Measurements from ENCODE around the gene REEP3.
A peak's percentile ranks its signal among the peaks of the same experiment; 100 is the strongest.

The REEP3 gene

DNA sequence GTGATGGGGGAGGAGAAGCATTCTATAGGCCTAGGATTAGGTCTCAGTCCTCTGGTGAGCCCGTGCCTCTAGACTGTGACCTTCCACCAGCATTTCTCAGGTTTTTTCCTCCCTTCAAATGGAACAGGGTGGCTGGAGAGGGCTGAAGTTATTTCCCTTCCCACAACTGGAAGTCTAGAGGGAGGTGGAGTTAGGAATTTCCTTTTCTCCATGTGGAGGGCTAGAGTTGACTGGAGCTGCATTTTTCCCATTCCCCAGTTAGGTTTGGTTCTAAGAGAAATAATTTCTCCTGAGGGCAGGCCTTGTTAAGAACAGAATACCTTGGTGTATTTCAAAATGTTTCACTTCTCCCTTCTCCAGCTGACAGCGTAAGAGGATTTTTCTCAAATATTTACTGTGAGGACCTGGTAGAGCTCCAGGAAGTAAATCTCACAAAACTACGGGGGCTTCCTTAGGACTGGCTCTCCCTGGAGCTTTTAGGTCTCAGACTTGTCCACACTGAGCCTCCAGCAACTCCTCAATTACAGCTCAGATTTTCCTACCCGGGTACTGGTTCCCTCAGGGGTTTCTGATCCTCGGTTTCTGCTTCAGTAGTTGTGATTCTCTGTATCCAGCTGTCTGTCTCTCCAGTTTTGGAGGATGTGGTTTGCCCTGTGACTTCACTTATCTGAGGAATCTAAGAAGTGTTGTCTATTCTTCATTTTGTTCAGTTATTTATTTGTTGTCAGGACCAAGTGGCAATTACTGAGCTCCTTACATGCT lies 6.0 kb upstream of the REEP3 start:
- DNase-seq = peak; percentile 88

DNA sequence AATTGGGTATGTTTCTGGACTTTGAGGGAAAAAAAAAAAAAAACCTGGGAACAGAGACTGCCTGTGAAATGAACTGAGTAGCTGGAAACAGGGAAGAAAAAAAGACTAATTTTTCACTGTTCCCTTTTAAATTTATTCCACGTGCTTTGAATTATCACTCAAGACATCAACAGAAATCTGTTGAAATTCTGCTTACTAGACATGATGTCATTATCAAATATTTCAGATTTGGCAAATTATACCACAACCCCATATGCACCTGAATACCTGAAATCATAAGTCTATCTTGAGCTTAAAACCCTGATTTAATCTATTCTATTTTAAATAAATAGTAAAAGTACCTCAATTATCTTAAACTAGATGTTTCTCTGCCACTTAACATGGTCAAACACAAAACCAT lies 5.0 kb upstream of the REEP3 start:
- DNase-seq = no peak

- peak; percentile 71 for DNase-seq
Measured at GRCh38 chr10:63518690-63519288, 2.4 kb upstream of the REEP3 start.

GRCh38 chr10:63521416-63522276 lies 445 bp downstream of the REEP3 start:
- no peak for DNase-seq

- peak; percentile 28 for DNase-seq
Measured at GRCh38 chr10:63522277-63522687, 1.1 kb downstream of the REEP3 start.

DNA sequence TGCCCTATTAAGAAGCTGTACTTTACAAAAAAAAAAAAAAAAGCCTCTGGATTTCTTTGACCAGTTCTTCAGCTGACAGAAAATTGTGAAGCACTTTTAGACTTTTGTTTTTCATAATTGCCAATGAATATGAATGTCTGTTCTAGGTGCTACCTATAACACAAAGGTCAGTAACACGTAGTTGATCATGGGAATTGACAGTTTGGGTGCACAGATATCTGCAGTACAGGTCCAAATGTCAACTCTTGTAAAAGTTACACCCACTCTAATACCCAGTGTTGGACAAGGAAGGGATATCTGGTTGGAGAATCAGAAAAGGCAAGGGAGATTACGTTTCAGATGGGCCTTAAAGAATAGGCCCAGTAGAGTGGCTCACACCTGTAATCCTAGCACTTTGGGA lies 1.8 kb downstream of the REEP3 start:
- DNase-seq = peak; percentile 26

DNA sequence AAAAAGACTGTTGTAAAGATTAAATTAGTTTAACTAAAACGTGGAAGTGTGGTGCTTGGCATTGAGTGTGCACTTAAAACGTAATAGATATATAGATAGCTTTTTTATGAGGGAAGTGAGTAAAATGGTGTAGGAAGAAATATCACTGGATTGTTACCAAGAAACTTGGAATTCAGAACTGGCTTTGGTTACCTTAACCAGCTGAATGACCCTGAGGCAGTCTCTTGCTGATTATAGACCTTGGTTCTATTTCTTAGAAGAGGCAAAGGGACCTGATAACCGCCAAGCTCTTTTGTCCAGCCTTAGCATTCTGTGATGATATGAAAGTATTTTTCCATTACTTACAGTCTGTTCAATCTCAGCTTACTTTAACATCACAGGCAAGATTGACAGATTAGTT lies 3.8 kb downstream of the REEP3 start:
- DNase-seq = peak; percentile 57

- DNase-seq = no peak
Measured at GRCh38 chr10:63527401-63527800, 6.2 kb downstream of the REEP3 start.

- peak; percentile 50 for DNase-seq
Measured at GRCh38 chr10:63528084-63528744, 7.0 kb downstream of the REEP3 start.

- no peak for DNase-seq
Measured at GRCh38 chr10:63530409-63530808, 9.2 kb downstream of the REEP3 start.

GRCh38 chr10:63534723-63535122 lies 13.5 kb downstream of the REEP3 start:
- no peak for DNase-seq

GRCh38 chr10:63536698-63537097 lies 15.5 kb downstream of the REEP3 start:
- no peak for DNase-seq

DNA sequence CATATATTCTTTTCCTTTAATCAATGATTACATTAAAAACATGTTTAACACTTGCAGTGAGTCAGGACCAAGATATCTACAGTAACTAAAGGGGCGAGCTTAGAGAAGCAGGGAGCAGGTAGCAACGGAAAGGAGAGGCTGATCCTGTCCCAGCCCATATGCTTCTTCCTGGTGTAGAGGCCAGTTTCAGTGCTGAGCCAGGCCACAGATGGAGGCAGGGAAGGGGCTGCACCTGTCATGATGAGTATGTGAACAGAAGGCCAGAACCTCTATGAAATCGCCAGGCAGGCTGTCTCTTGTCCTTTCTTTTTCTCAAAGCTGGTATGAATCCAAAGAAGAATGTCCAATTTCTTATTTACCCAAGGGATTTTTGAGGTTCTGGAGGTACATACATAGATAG lies 16.3 kb downstream of the REEP3 start:
- no peak for DNase-seq

- DNase-seq = no peak
Measured at GRCh38 chr10:63539377-63539776, 18.2 kb downstream of the REEP3 start.

- no peak for DNase-seq
Measured at GRCh38 chr10:63539994-63540393, 18.8 kb downstream of the REEP3 start.

DNA sequence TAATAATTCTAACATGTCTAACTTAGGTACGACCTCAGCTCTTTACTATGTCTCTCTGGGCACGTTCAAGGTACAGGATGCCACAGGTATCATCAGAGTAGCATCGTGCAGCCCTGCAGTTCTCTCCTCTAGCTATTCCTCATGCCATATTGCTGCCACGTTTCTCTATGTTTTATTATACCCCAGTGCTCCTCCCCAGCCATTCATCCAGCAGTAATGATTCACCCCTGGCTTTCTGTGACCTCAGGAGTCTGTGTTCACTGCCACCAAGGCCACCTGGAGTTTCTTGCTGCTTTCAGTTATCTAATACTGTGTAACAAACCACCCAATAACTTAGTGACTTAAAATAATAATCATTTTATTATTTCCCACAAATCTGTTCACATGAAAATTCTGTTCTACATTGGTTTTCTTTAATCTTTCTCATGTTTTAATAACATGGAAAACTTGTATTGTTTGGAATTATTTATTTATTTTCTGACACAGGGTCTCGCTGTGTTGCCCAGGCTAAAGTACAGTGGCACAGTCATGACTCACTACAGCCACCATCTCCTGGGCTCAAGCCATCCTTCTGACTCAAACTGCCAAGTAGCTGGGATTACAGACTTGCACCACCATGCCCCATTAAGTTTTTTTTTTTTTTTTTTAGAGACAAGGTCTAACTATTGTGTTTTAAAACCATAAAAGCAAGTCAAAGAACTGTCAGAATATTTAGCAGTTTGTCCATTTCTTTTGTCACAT lies 21.8 kb downstream of the REEP3 start:
- DNase-seq = peak; percentile 55

GRCh38 chr10:63543576-63543962 lies 22.4 kb downstream of the REEP3 start:
- no peak for DNase-seq

DNA sequence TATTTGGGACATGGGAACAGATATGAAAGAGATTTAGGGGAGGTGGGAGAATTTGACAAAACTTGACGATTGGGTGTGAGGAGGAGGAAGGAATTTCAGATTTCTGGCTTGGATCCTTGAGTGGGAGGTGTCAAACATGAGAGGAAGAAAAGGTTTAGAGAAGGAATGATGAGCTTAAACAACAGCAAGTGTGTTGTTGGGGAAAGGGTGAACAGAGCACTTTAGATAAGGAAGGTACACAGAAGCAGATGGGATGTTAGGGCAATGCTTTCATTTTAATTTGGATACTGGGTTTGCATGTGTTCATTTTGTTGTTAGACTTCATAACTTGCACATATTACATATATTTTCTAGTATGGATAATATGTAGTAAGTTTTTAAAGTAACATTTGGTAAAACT lies 23.2 kb downstream of the REEP3 start:
- no peak for DNase-seq

- DNase-seq = no peak
Measured at GRCh38 chr10:63547628-63548360, 26.6 kb downstream of the REEP3 start.

DNA sequence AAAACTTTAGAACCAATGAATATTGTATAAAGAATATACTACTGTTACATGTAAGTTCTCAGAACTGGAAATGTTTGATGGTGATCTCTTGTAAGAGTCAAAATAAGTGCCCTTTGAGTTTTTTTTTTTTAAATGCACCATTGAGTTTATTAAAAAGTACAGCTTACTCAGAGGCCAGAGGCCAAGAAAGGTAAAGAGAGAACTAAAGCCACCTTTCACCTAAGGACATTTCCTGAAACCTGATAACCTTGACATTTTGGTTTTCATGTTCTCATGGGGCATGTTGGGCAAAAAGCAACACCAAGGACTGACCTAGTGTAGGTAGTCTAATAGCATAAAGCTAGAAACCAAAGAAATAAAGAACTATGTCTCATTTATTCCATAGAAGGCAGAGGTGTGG lies 27.7 kb downstream of the REEP3 start:
- DNase-seq = no peak

GRCh38 chr10:63549810-63550209 lies 28.6 kb downstream of the REEP3 start:
- no peak for DNase-seq

DNA sequence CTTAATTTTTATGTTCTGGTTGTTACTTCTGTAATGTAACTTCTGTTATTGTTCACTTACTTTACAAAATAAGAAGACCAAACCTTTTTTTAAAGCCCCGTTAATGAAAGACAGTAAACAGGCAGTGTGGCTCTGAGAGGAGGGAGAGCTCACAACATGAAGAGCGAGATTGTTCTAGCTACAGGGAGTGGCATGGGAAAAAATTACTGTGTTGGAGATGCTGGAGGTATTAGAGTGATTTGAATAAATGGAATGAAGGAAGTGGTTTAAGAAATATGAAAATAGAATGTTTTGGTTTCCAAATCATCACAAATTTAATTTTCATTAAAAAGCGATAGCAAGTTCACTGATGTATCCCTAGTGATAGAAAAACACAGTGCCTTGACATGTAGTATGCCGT lies 31.8 kb downstream of the REEP3 start:
- no peak for DNase-seq

Data from MV-4-11 (cell line).